Thyroid gland (tissue), 4 donors: ENCODE data around the gene MAGI2.

Source experiments
- CTCF ChIP-seq, 6 experiments: fragments of 200-600 bp in 3 of 6; fragments of 450-650 bp in 3 of 6; sonication (generic) in 3 of 6; IDR thresholded peaks; one replicate each; pipeline ENCODE4 v1.5.1; 2016 to 2019; ENCODE audit warnings: antibody characterized with exemption in 6 of 6, mild to moderate bottlenecking in 2 of 6, inconsistent platforms in 1 of 6, moderate library complexity in 1 of 6
- POLR2A ChIP-seq, 2 donors: fragments of 450-650 bp; IDR thresholded peaks; one replicate each; pipeline ENCODE4 v1.6.1; 2017; ENCODE audit warnings: antibody characterized with exemption in 2 of 2, mild to moderate bottlenecking in 2 of 2, moderate library complexity in 1 of 2

- TF ChIP-seq POLR2A (IDR thresholded peaks at IDR 0.05) (no peak), CTCF (IDR thresholded peaks at IDR 0.05) (no peak)
Observed at GRCh38 chr7:79137942-79138341, 315.5 kb downstream of the MAGI2 start.
